ENCODE measurements around the gene CDC42EP2. TPM values are rescaled to one million over a fixed set of nuclear protein-coding genes. Genes with fewer than 3 reads are reported as not detected.

Gene CDC42EP2
- polyA plus RNA-seq, 4 donors: 10.4 to 39.4 (median 25.7) TPM

GRCh38 chr11:65309006-65309405 is 5.7 kb upstream of the CDC42EP2 start:
- FAIRE-seq (no peak), DNase-seq (no peak)
- Histone ChIP-seq H3K27ac (ENCODE audit: low read depth in 1 of 3, low read length in 2 of 3) (peak overlapping the region in 2 of 3 donors; percentile 42 to 69), H3K4me1 (ENCODE audit: control insufficient read depth in 3 of 3, insufficient read depth in 2 of 3, low read depth in 1 of 3, low read length in 2 of 3) (peaks cover 0 to 67% (median 9%) of the 10 kb centered on the region in 3 donors), H3K4me3 (ENCODE audit: low read depth in 1 of 3, low read length in 3 of 3) (no peak overlapping the region), H3K36me3 (ENCODE audit: control insufficient read depth in 3 of 3, insufficient read depth in 2 of 3, low read depth in 1 of 3, low read length in 3 of 3) (peaks cover 0 to 36% (median 0%) of the 10 kb centered on the region in 3 donors), H3K27me3 (ENCODE audit: control insufficient read depth in 3 of 3, insufficient read depth in 3 of 3, low read length in 3 of 3) (no peaks in the 10 kb centered on the region), H3K9me3 (ENCODE audit: control insufficient read depth in 2 of 2, insufficient read depth in 1 of 2, low read depth in 1 of 2, low read length in 1 of 2) (no peaks in the 10 kb centered on the region)
- WGBS, 3 donors: 54 to 66% (median 55%) methylated on average over 5 of the region's 5 CpGs

DNA sequence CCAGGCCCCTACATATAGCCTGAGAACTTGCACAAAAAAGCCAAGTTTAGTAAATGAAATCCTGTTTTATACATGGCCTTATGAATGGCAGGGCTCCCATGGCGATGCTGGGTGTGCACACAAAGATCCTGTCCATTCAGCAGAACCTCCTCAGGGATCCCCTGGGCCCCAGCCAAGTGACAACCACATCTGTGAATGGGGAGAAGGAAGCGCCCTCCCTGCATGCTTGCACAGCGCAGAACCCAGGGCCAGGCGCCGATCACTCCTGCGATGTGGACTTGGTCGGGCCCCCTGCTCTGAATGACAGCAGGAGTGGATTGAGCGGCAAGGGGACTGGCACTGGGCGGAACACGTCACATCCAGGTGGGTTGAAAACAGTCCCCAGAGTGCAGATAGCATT is 4.5 kb upstream of the CDC42EP2 start:
- no peak overlapping the region for H3K4me3 ChIP-seq (ENCODE audit: low read depth in 1 of 3, low read length in 3 of 3)
- H3K27ac ChIP-seq (ENCODE audit: low read depth in 1 of 3, low read length in 2 of 3): no peak overlapping the region
- no peaks in the 10 kb centered on the region for H3K27me3 ChIP-seq (ENCODE audit: control insufficient read depth in 3 of 3, insufficient read depth in 3 of 3, low read length in 3 of 3)
- no peak for FAIRE-seq
- 71 to 88% (median 86%) methylated on average over 8 to 10 of the region's 10 CpGs for WGBS, 3 donors
- DNase-seq: no peak
- no peaks in the 10 kb centered on the region for H3K9me3 ChIP-seq (ENCODE audit: control insufficient read depth in 2 of 2, insufficient read depth in 1 of 2, low read depth in 1 of 2, low read length in 1 of 2)
- peaks cover 0 to 57% (median 9%) of the 10 kb centered on the region in 3 donors for H3K4me1 ChIP-seq (ENCODE audit: control insufficient read depth in 3 of 3, insufficient read depth in 2 of 3, low read depth in 1 of 3, low read length in 2 of 3)
- peaks cover 0 to 28% (median 0%) of the 10 kb centered on the region in 3 donors for H3K36me3 ChIP-seq (ENCODE audit: control insufficient read depth in 3 of 3, insufficient read depth in 2 of 3, low read depth in 1 of 3, low read length in 3 of 3)

GRCh38 chr11:65310736-65311135 is 3.9 kb upstream of the CDC42EP2 start:
- H3K27me3 ChIP-seq (ENCODE audit: control insufficient read depth in 3 of 3, insufficient read depth in 3 of 3, low read length in 3 of 3): no peaks in the 10 kb centered on the region
- H3K9me3 ChIP-seq (ENCODE audit: control insufficient read depth in 2 of 2, insufficient read depth in 1 of 2, low read depth in 1 of 2, low read length in 1 of 2): no peaks in the 10 kb centered on the region
- peak overlapping the region in 1 of 3 donors; percentile 20 for H3K27ac ChIP-seq (ENCODE audit: low read depth in 1 of 3, low read length in 2 of 3)
- no peak overlapping the region for H3K4me3 ChIP-seq (ENCODE audit: low read depth in 1 of 3, low read length in 3 of 3)
- H3K36me3 ChIP-seq (ENCODE audit: control insufficient read depth in 3 of 3, insufficient read depth in 2 of 3, low read depth in 1 of 3, low read length in 3 of 3): peaks cover 0 to 24% (median 0%) of the 10 kb centered on the region in 3 donors
- 53 to 63% (median 57%) methylated on average over 6 of the region's 6 CpGs for WGBS, 3 donors
- no peak for FAIRE-seq
- peaks cover 0 to 53% (median 9%) of the 10 kb centered on the region in 3 donors for H3K4me1 ChIP-seq (ENCODE audit: control insufficient read depth in 3 of 3, insufficient read depth in 2 of 3, low read depth in 1 of 3, low read length in 2 of 3)
- no peak for DNase-seq

DNA sequence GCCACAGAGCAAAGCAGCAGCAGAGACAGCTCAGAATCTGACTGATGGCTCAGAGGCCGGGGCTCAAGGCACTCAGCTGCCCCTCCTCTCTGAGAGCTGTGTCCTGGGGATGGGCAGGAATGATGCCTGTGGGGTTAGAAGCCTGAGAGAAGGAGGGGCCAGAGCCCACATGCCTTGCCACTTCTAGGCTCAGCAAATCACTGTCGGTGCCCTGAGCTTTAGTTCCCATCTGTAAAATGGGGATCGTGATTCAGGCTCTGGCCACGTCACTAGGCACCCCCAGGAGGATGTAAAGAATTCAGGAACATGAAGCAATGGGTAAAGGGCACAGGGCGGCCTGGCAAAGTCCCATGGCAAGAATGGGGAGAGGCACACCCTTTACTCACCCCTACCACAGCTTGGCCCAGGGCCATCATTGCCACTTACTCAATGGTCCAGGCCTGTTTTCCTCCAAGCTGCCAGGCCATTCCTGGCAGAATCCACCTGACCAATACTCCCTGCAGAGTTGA is 3.4 kb upstream of the CDC42EP2 start:
- DNase-seq (peak in 1 of 2 donors; percentile 82), FAIRE-seq (no peak)
- 33 to 58% (median 49%) methylated on average over 5 of the region's 5 CpGs for WGBS, 3 donors
- peaks cover 0 to 52% (median 9%) of the 10 kb centered on the region in 3 donors for H3K4me1 ChIP-seq (ENCODE audit: control insufficient read depth in 3 of 3, insufficient read depth in 2 of 3, low read depth in 1 of 3, low read length in 2 of 3)
- no peak overlapping the region for H3K4me3 ChIP-seq (ENCODE audit: low read depth in 1 of 3, low read length in 3 of 3)
- no peaks in the 10 kb centered on the region for H3K9me3 ChIP-seq (ENCODE audit: control insufficient read depth in 2 of 2, insufficient read depth in 1 of 2, low read depth in 1 of 2, low read length in 1 of 2)
- H3K36me3 ChIP-seq (ENCODE audit: control insufficient read depth in 3 of 3, insufficient read depth in 2 of 3, low read depth in 1 of 3, low read length in 3 of 3): peaks cover 0 to 22% (median 0%) of the 10 kb centered on the region in 3 donors
- no peaks in the 10 kb centered on the region for H3K27me3 ChIP-seq (ENCODE audit: control insufficient read depth in 3 of 3, insufficient read depth in 3 of 3, low read length in 3 of 3)
- H3K27ac ChIP-seq (ENCODE audit: low read depth in 1 of 3, low read length in 2 of 3): peak overlapping the region in 1 of 3 donors; percentile 20

- FAIRE-seq (no peak), DNase-seq (peak; percentile 68 to 91)
- Histone ChIP-seq H3K27ac (ENCODE audit: low read depth in 1 of 3, low read length in 2 of 3) (peak overlapping the region; percentile 76 to 94 (median 91)), H3K4me3 (ENCODE audit: low read depth in 1 of 3, low read length in 3 of 3) (peak overlapping the region; percentile 63 to 97 (median 97)), H3K27me3 (ENCODE audit: control insufficient read depth in 3 of 3, insufficient read depth in 3 of 3, low read length in 3 of 3) (no peaks in the 10 kb centered on the region), H3K36me3 (ENCODE audit: control insufficient read depth in 3 of 3, insufficient read depth in 2 of 3, low read depth in 1 of 3, low read length in 3 of 3) (peaks cover 0 to 21% (median 0%) of the 10 kb centered on the region in 3 donors), H3K9me3 (ENCODE audit: control insufficient read depth in 2 of 2, insufficient read depth in 1 of 2, low read depth in 1 of 2, low read length in 1 of 2) (no peaks in the 10 kb centered on the region), H3K4me1 (ENCODE audit: control insufficient read depth in 3 of 3, insufficient read depth in 2 of 3, low read depth in 1 of 3, low read length in 2 of 3) (peaks cover 0 to 38% (median 0%) of the 10 kb centered on the region in 3 donors)
- WGBS, 3 donors: 0 to 1% (median 1%) methylated on average over 53 to 59 of the region's 59 CpGs
Measured at GRCh38 chr11:65315204-65315865, 669 bp downstream of the CDC42EP2 start.

- H3K27me3 ChIP-seq (ENCODE audit: control insufficient read depth in 3 of 3, insufficient read depth in 3 of 3, low read length in 3 of 3): no peaks in the 10 kb centered on the region
- DNase-seq: no peak
- no peaks in the 10 kb centered on the region for H3K9me3 ChIP-seq (ENCODE audit: control insufficient read depth in 2 of 2, insufficient read depth in 1 of 2, low read depth in 1 of 2, low read length in 1 of 2)
- FAIRE-seq: no peak
- peak overlapping the region; percentile 76 to 94 (median 91) for H3K27ac ChIP-seq (ENCODE audit: low read depth in 1 of 3, low read length in 2 of 3)
- peaks cover 0 to 33% (median 0%) of the 10 kb centered on the region in 3 donors for H3K4me1 ChIP-seq (ENCODE audit: control insufficient read depth in 3 of 3, insufficient read depth in 2 of 3, low read depth in 1 of 3, low read length in 2 of 3)
- 6 to 19% (median 12%) methylated on average over 8 of the region's 8 CpGs for WGBS, 3 donors
- peaks cover 0 to 24% (median 0%) of the 10 kb centered on the region in 3 donors for H3K36me3 ChIP-seq (ENCODE audit: control insufficient read depth in 3 of 3, insufficient read depth in 2 of 3, low read depth in 1 of 3, low read length in 3 of 3)
- peak overlapping the region; percentile 63 to 97 (median 97) for H3K4me3 ChIP-seq (ENCODE audit: low read depth in 1 of 3, low read length in 3 of 3)
Measured at GRCh38 chr11:65315866-65316226, 1.2 kb downstream of the CDC42EP2 start.

- H3K9me3 ChIP-seq (ENCODE audit: control insufficient read depth in 2 of 2, insufficient read depth in 1 of 2, low read depth in 1 of 2, low read length in 1 of 2): no peaks in the 10 kb centered on the region
- peak overlapping the region; percentile 63 to 97 (median 97) for H3K4me3 ChIP-seq (ENCODE audit: low read depth in 1 of 3, low read length in 3 of 3)
- no peaks in the 10 kb centered on the region for H3K27me3 ChIP-seq (ENCODE audit: control insufficient read depth in 3 of 3, insufficient read depth in 3 of 3, low read length in 3 of 3)
- H3K4me1 ChIP-seq (ENCODE audit: control insufficient read depth in 3 of 3, insufficient read depth in 2 of 3, low read depth in 1 of 3, low read length in 2 of 3): peaks cover 0 to 30% (median 0%) of the 10 kb centered on the region in 3 donors
- peaks cover 0 to 26% (median under 1%) of the 10 kb centered on the region in 3 donors for H3K36me3 ChIP-seq (ENCODE audit: control insufficient read depth in 3 of 3, insufficient read depth in 2 of 3, low read depth in 1 of 3, low read length in 3 of 3)
- FAIRE-seq: no peak
- peak; percentile 29 to 42 for DNase-seq
- WGBS, 3 donors: 17 to 39% (median 30%) methylated on average over 20 of the region's 20 CpGs
- peak overlapping the region in 2 of 3 donors; percentile 91 to 94 for H3K27ac ChIP-seq (ENCODE audit: low read depth in 1 of 3, low read length in 2 of 3)
Measured at GRCh38 chr11:65316227-65317024, 1.8 kb downstream of the CDC42EP2 start.
